ENCODE measurements around the gene CACNA1C.

DNA sequence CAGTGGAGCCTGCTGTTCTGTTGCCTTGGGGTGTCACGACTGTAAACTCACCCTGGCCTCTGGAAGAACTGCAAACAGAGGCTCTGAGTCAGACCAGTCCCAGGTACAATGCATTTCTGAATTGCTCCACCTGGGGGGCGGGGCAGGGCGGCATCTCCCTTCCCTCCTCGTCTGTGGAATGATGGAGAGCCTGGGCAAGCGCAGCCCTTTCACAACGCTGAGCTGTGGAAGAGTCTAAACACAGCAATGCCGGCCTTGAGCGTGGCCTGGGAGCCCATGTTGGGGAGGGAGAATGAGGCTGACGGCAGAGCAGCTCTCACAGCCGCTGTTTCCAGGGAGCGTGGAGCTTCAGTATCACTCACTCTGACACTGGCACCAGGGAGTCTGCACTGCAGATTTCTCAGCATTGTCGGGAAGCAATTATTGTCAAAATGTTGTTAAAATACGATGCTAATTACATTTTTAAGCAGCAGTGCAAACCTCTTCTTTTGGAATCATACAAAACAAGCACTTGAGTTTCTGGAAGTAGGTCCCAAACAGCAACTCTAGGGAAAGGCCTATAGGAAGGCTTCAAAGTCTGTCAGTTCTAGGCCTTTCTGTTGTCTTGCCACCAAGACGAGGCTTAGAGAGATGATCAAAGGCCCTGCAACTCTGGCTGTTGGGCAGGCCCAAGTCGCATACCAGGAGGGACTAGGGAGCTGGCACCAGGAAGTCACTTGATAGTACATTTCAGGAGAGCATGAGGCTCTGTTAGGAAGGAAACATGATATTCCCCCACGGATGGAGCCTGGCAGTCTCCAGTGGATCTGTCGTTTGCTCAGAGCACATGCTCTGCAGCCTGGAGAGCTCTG is 498.0 kb downstream of the CACNA1C start:
- TF ChIP-seq, protein P1, sequence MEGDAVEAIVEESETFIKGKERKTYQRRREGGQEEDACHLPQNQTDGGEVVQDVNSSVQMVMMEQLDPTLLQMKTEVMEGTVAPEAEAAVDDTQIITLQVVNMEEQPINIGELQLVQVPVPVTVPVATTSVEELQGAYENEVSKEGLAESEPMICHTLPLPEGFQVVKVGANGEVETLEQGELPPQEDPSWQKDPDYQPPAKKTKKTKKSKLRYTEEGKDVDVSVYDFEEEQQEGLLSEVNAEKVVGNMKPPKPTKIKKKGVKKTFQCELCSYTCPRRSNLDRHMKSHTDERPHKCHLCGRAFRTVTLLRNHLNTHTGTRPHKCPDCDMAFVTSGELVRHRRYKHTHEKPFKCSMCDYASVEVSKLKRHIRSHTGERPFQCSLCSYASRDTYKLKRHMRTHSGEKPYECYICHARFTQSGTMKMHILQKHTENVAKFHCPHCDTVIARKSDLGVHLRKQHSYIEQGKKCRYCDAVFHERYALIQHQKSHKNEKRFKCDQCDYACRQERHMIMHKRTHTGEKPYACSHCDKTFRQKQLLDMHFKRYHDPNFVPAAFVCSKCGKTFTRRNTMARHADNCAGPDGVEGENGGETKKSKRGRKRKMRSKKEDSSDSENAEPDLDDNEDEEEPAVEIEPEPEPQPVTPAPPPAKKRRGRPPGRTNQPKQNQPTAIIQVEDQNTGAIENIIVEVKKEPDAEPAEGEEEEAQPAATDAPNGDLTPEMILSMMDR (IDR thresholded peaks at IDR 0.05): no peak
- TF ChIP-seq POLR2A (IDR thresholded peaks at IDR 0.05) (no peak), EP300 (IDR thresholded peaks at IDR 0.05) (no peak), POLR2AphosphoS5 (IDR thresholded peaks at IDR 0.05) (no peak)

Measured in upper lobe of left lung (tissue), 4 donors.